B cell (primary cell): ENCODE data around the gene SMC1B. TPM values are rescaled to one million over a fixed set of nuclear protein-coding genes. Genes with fewer than 3 reads are reported as not detected.

Source experiments
- ATAC-seq: fragments of 200-7000 bp; cut with Tn5 transposase; one replicate; pipeline ENCODE4 v1.10.0; 2021; ENCODE audit warnings: low read depth, mild to moderate bottlenecking, moderate number of reproducible peaks, moderate library complexity
- CTCF ChIA-PET: fragments of 350-600 bp; sonication (Branson Sonifier 250); formaldehyde crosslinking; loops from one replicate; lab custom pipeline; 2021; ENCODE audit warnings: antibody characterized with exemption, inconsistent platforms; lab: Charles Lee
- POLR2A ChIA-PET: fragments of 350-600 bp; sonication (Branson Sonifier 250); formaldehyde crosslinking; loops from one replicate; lab custom pipeline; 2021; ENCODE audit warnings: antibody characterized with exemption; lab: Charles Lee
- DNase-seq: peaks from one replicate; pipeline ENCODE4 v3.0.0; 2013
- H2AFZ ChIP-seq: 2 replicates; pipeline ENCODE4 v1.6.1; 2012; ENCODE audit warnings: mild to moderate bottlenecking, low read depth, low read length; ENCODE audit not compliant: insufficient read depth, poor library complexity, severe bottlenecking
- H3K27ac ChIP-seq, 2 donors: 1 replicate in 1 of 2; 2 replicates in 1 of 2; pipeline ENCODE4 v1.5.1; 2012 to 2013; ENCODE audit warnings: low read length in 2 of 2, mild to moderate bottlenecking in 2 of 2, moderate library complexity in 1 of 2
- H3K27me3 ChIP-seq, 4 experiments: fragments of 200-600 bp in 1 of 4; sonication (generic) in 1 of 4; replicated peaks in 1 of 4; 1 replicate in 2 of 4; 2 replicates in 2 of 4; pipeline versions ENCODE4 v1.6.1 to v1.7.0; 2013 to 2016; ENCODE audit warnings: low read length in 3 of 4, mild to moderate bottlenecking in 2 of 4, mixed read lengths in 1 of 4, moderate library complexity in 1 of 4; ENCODE audit not compliant: insufficient read depth in 4 of 4, control insufficient read depth in 3 of 4; ENCODE audit errors: control extremely low read depth in 1 of 4
- H3K36me3 ChIP-seq, 2 experiments: replicated peaks in 1 of 2; 1 replicate in 1 of 2; 2 replicates in 1 of 2; pipeline versions ENCODE4 v1.6.1 to v1.7.1; 2013; ENCODE audit warnings: low read length in 1 of 2; ENCODE audit not compliant: insufficient read depth in 2 of 2, control insufficient read depth in 1 of 2; ENCODE audit errors: control extremely low read depth in 1 of 2, extremely low read depth in 1 of 2
- H3K4me1 ChIP-seq, 2 donors: fragments of 200-600 bp in 1 of 2; sonication (generic) in 1 of 2; 1 replicate in 1 of 2; 2 replicates in 1 of 2; pipeline versions ENCODE4 v1.5.1 to v1.6.1; 2013 to 2017; ENCODE audit warnings: low read length in 2 of 2; ENCODE audit not compliant: control insufficient read depth in 2 of 2, insufficient read depth in 2 of 2
- H3K4me2 ChIP-seq: replicated peaks from 2 replicates; pipeline ENCODE3; 2012; ENCODE audit warnings: mild to moderate bottlenecking, low read depth, low read length; ENCODE audit not compliant: poor library complexity, severe bottlenecking
- H3K4me3 ChIP-seq, 5 experiments: fragments of 200-600 bp in 1 of 5; sonication (generic) in 1 of 5; 1 replicate in 3 of 5; 2 replicates in 2 of 5; pipeline versions ENCODE4 v1.5.1 to v1.7.0; 2011 to 2016; ENCODE audit warnings: low read length in 4 of 5, mild to moderate bottlenecking in 4 of 5, low read depth in 2 of 5, control low read depth in 1 of 5, moderate library complexity in 1 of 5; ENCODE audit not compliant: insufficient read depth in 1 of 5; ENCODE audit errors: control extremely low read depth in 1 of 5, extremely low read depth in 1 of 5
- H3K79me2 ChIP-seq: fragments of 200-600 bp; sonication (generic); one replicate; pipeline ENCODE4 v1.6.0; 2016; ENCODE audit warnings: low read length; ENCODE audit not compliant: control insufficient read depth, insufficient read depth
- H3K9ac ChIP-seq: fragments of 200-600 bp; sonication (generic); 2 replicates; pipeline ENCODE4 v1.6.1; 2017; ENCODE audit warnings: mild to moderate bottlenecking, low read length, moderate library complexity
- H3K9me3 ChIP-seq, 3 donors: one replicate each; pipeline versions ENCODE4 v1.6.1 to v1.7.1; 2013; ENCODE audit warnings: low read length in 2 of 3; ENCODE audit not compliant: control insufficient read depth in 2 of 3, insufficient read depth in 1 of 3; ENCODE audit errors: control extremely low read depth in 1 of 3
- H4K20me1 ChIP-seq: 2 replicates; pipeline ENCODE4 v1.6.0; 2012; ENCODE audit warnings: mild to moderate bottlenecking, low read length; ENCODE audit not compliant: insufficient read depth, control insufficient read depth, poor library complexity, severe bottlenecking
- H3K27ac Mint-ChIP-seq: one replicate; pipeline ENCODE4 v1.8.0; 2021; ENCODE audit warnings: mixed read lengths
- H3K27me3 Mint-ChIP-seq: one replicate; pipeline ENCODE4 v1.8.0; 2021; ENCODE audit warnings: mixed read lengths
- H3K4me1 Mint-ChIP-seq: one replicate; pipeline ENCODE4 v1.8.0; 2021; ENCODE audit warnings: mixed read lengths
- H3K4me3 Mint-ChIP-seq: one replicate; pipeline ENCODE4 v1.8.0; 2021; ENCODE audit warnings: mixed read lengths
- H3K9me3 Mint-ChIP-seq: one replicate; pipeline ENCODE4 v1.8.0; 2022; ENCODE audit warnings: mixed read lengths; ENCODE audit not compliant: insufficient read depth
- EZH2 ChIP-seq: IDR thresholded peaks from 2 replicates; pipeline ENCODE4 v1.6.1; 2012; ENCODE audit warnings: borderline replicate concordance, low read depth, mild to moderate bottlenecking, moderate library complexity, low read length; ENCODE audit not compliant: insufficient read depth, poor library complexity, severe bottlenecking
- WGBS: methylation state at CpG from one replicate; pipeline ENCODE4 v1.1.5; 2013; ENCODE audit warnings: missing lambda C conversion rate; ENCODE audit not compliant: insufficient coverage; 5-methylcytosine and 5-hydroxymethylcytosine counted together
- intact Hi-C: fragments of 100-400 bp; cut with micrococcal nuclease; formaldehyde crosslinking; loops from one replicate; pipeline ENCODE4 v1.10.0; 2022
- polyA plus RNA-seq: library from polyadenylated mRNA; depleted of rRNA; stranded (reverse); fragments of >200 nt; gene quantifications from 2 replicates; pipeline ENCODE4 v1.2.3, GENCODE V29; 2012
- total RNA-seq, 2 donors: library from RNA; stranded (reverse); fragments of 120-200 nt in 1 of 2; gene quantifications; 1 replicate in 1 of 2; 2 replicates in 1 of 2; pipeline versions ENCODE4 v1.2.3 to v1.2.4, GENCODE V29; 2013 to 2022
- TF ChIP-seq, protein P1 (sequence below): fragments of 200-600 bp; IDR thresholded peaks from one replicate; pipeline ENCODE4 v1.8.0; 2022; ENCODE audit warnings: antibody characterized with exemption, mild to moderate bottlenecking

SMC1B gene
- total and polyA plus RNA-seq, 2 donors (not counting 1 experiment from before 2014, with no cell fraction given) = 0.07 TPM; not detected in 1

DNA sequence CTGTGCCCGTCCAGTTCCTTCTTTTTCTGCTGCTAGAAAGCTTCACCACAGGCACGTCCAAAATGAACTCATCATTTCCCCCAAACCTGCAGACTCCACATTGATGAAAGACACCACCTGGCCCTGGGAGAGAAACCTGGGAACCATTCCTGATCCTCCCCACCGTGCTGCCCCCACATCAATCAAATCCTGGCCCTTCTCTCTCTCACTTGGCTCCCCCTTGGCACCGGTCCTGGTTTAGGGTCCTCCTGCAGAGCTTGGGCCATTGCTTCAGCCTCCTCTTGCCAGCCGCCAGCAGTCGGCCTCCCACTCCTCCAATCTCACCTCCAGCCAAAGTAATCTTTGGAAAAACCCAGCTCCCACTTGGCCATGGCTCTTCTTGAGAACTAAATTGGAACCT, 38.6 kb upstream of the SMC1B start:
- Histone ChIP-seq H4K20me1 (no peaks in the 10 kb centered on the region), H2AFZ (no peak overlapping the region), H3K9ac (no peak overlapping the region), H3K27me3 (peaks cover 0 to 5% (median 1%) of the 10 kb centered on the region in 4 experiments), H3K4me2 (no peak overlapping the region), H3K27ac (no peak overlapping the region), H3K79me2 (no peaks in the 10 kb centered on the region), H3K4me3 (no peak overlapping the region), H3K36me3 (no peaks in the 10 kb centered on the region), H3K4me1 (no peaks in the 10 kb centered on the region), H3K9me3 (no peaks in the 10 kb centered on the region)
- Mint-ChIP-seq H3K27me3 (peaks cover 12% of the 10 kb centered on the region), H3K27ac (no peak overlapping the region), H3K4me3 (no peak overlapping the region), H3K4me1 (no peaks in the 10 kb centered on the region), H3K9me3 (no peaks in the 10 kb centered on the region)
- DNase-seq (no peak), ATAC-seq (no peak)
- WGBS = 79% methylated on average over 6 of the region's 6 CpGs
- CTCF ChIA-PET = no interaction called here
- intact Hi-C loops = no loop called here
- POLR2A ChIA-PET = no interaction called here
- TF ChIP-seq EZH2 = no peak

DNA sequence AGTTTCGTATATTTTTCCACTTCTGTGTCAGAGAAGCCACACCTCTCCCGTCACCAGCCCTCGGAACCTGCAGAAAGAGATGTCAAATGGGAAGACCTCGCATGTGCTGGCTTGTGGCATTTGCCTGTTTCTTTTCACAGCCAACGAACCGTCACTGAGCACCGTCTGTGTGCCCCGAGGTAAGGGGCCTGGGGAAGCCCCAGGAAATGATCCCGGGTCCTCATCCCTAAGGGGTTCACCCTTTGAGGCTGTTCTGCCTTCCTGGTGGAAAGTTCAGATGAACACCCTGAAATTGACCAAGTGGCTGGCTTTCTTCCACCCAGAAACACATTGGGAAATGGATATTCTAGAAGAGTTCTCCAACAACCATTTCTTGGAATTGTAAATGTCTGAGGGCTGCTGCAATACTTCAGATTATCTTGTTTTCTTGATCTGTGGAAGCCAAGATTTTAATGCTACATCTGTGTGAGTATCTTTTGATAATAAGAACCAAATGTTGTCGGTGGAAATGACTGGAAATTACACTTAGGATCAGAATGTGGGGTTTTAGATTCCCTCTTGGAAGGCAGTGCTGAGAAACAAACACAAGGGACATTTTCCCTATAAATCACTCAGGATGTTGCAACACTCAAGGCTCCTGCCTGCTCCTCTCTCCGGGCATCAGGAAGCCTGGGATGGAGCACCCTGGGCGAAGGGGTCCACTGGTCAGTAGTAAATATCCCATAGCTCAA, 37.7 kb upstream of the SMC1B start:
- no peaks in the 10 kb centered on the region for H3K79me2 ChIP-seq
- H2AFZ ChIP-seq = no peak overlapping the region
- POLR2A ChIA-PET = no interaction called here
- H3K9ac ChIP-seq = no peak overlapping the region
- DNase-seq = no peak
- H3K27ac ChIP-seq = no peak overlapping the region
- no peak overlapping the region for H3K4me3 Mint-ChIP-seq
- no peak overlapping the region for H3K4me3 ChIP-seq
- no peaks in the 10 kb centered on the region for H4K20me1 ChIP-seq
- H3K4me1 Mint-ChIP-seq = no peaks in the 10 kb centered on the region
- no peaks in the 10 kb centered on the region for H3K36me3 ChIP-seq
- H3K27me3 ChIP-seq = peaks cover 0 to 5% (median 1%) of the 10 kb centered on the region in 4 experiments
- CTCF ChIA-PET = no interaction called here
- 84% methylated on average over 11 of the region's 12 CpGs for WGBS
- peaks cover 10% of the 10 kb centered on the region for H3K27me3 Mint-ChIP-seq
- H3K4me2 ChIP-seq = no peak overlapping the region
- no peaks in the 10 kb centered on the region for H3K9me3 ChIP-seq
- TF ChIP-seq, protein P1, sequence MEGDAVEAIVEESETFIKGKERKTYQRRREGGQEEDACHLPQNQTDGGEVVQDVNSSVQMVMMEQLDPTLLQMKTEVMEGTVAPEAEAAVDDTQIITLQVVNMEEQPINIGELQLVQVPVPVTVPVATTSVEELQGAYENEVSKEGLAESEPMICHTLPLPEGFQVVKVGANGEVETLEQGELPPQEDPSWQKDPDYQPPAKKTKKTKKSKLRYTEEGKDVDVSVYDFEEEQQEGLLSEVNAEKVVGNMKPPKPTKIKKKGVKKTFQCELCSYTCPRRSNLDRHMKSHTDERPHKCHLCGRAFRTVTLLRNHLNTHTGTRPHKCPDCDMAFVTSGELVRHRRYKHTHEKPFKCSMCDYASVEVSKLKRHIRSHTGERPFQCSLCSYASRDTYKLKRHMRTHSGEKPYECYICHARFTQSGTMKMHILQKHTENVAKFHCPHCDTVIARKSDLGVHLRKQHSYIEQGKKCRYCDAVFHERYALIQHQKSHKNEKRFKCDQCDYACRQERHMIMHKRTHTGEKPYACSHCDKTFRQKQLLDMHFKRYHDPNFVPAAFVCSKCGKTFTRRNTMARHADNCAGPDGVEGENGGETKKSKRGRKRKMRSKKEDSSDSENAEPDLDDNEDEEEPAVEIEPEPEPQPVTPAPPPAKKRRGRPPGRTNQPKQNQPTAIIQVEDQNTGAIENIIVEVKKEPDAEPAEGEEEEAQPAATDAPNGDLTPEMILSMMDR = no peak
- no peak for TF ChIP-seq EZH2
- no peak overlapping the region for H3K27ac Mint-ChIP-seq
- no peak for ATAC-seq
- no peaks in the 10 kb centered on the region for H3K4me1 ChIP-seq
- no peaks in the 10 kb centered on the region for H3K9me3 Mint-ChIP-seq
- intact Hi-C loops = no loop called here
